SK-N-SH treated with all-trans-retinoic acid at 6 μM for 48 hours (cell line): ENCODE measurements around the gene CCAR1.

ENCODE experiments used
- ARNTL ChIP-seq: fragments of 450-650 bp; formaldehyde crosslinking; IDR thresholded peaks from 2 replicates; pipeline ENCODE4 v1.5.0; 2020; ENCODE audit warnings: low read depth, mild to moderate bottlenecking, moderate library complexity, borderline replicate concordance
- BACH2 ChIP-seq: fragments of 250-450 bp; sonication (Bioruptor Pico); IDR thresholded peaks from 2 replicates; pipeline ENCODE4 v1.9.0; 2021; ENCODE audit warnings: mild to moderate bottlenecking, borderline replicate concordance
- ESRRG ChIP-seq: fragments of 250-450 bp; sonication (Bioruptor Pico); IDR thresholded peaks from 2 replicates; pipeline ENCODE4 v1.6.1; 2021; ENCODE audit warnings: mild to moderate bottlenecking
- GLIS3 ChIP-seq: fragments of 250-450 bp; sonication (Bioruptor Pico); IDR thresholded peaks from 2 replicates; pipeline ENCODE4 v1.5.0; 2020; ENCODE audit warnings: mild to moderate bottlenecking, moderate library complexity
- OSR1 ChIP-seq: fragments of 250-450 bp; sonication (Bioruptor Pico); IDR thresholded peaks from 2 replicates; pipeline ENCODE4 v1.8.0; 2022; ENCODE audit warnings: moderate library complexity, mild to moderate bottlenecking, inconsistent platforms
- PPARA ChIP-seq: fragments of 250-450 bp; sonication (Bioruptor Pico); IDR thresholded peaks from 2 replicates; pipeline ENCODE4 v1.5.0; 2020; ENCODE audit warnings: mild to moderate bottlenecking, borderline replicate concordance
- RARB ChIP-seq: fragments of 250-450 bp; sonication (Bioruptor Pico); IDR thresholded peaks from 2 replicates; pipeline ENCODE4 v1.8.0; 2021; ENCODE audit warnings: mild to moderate bottlenecking, moderate library complexity
- ZFP3 ChIP-seq: fragments of 250-450 bp; sonication (Bioruptor Pico); IDR thresholded peaks from 2 replicates; pipeline ENCODE4 v1.5.0; 2020; ENCODE audit warnings: mild to moderate bottlenecking, moderate library complexity
- ZFP30 ChIP-seq: fragments of 450-650 bp; formaldehyde crosslinking; IDR thresholded peaks from 2 replicates; pipeline ENCODE4 v1.5.0; 2022; ENCODE audit warnings: mild to moderate bottlenecking, moderate library complexity
- ZNF70 ChIP-seq: fragments of 450-650 bp; formaldehyde crosslinking; IDR thresholded peaks from 2 replicates; pipeline ENCODE4 v1.5.0; 2020; ENCODE audit warnings: mild to moderate bottlenecking, moderate library complexity
- TF ChIP-seq, protein P1 (sequence below): fragments of 250-450 bp; sonication (Bioruptor Pico); IDR thresholded peaks from 2 replicates; pipeline ENCODE4 v1.5.0; 2020; ENCODE audit warnings: mild to moderate bottlenecking, moderate library complexity
- TF ChIP-seq, protein P2 (sequence below): fragments of 250-450 bp; sonication (Bioruptor Pico); IDR thresholded peaks from 2 replicates; pipeline ENCODE4 v1.8.0; 2020; ENCODE audit warnings: mild to moderate bottlenecking, moderate library complexity, borderline replicate concordance
- TF ChIP-seq, protein P3 (sequence below): fragments of 250-450 bp; sonication (Bioruptor Pico); IDR thresholded peaks from 2 replicates; pipeline ENCODE4 v1.5.1; 2020; ENCODE audit warnings: low read depth, mild to moderate bottlenecking, moderate library complexity

DNA sequence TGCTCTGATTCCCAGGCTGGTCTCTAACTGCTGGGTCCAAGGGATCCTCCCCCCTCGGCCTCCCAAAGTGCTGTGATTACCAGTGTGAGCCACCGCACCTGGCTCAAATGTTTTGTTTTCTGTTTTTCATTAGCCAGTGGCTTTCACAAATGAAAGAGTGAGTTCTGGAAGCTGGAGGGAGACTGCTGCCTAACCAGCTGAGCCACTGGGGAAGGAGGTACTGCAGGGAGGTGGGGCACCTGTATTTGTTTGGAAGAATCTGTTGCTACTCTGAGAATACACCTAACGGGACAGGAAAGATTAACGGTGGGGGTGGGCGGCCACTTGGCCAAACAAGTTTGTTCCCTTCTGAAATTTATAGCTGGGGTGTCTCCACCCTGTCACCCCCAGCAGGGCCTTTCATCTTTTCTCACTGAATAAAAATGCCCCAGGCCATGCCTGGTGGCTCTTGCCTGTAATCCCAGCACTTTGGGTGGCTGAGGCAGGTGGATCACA lies 111.0 kb downstream of the CCAR1 start:
- TF ChIP-seq, protein P1, sequence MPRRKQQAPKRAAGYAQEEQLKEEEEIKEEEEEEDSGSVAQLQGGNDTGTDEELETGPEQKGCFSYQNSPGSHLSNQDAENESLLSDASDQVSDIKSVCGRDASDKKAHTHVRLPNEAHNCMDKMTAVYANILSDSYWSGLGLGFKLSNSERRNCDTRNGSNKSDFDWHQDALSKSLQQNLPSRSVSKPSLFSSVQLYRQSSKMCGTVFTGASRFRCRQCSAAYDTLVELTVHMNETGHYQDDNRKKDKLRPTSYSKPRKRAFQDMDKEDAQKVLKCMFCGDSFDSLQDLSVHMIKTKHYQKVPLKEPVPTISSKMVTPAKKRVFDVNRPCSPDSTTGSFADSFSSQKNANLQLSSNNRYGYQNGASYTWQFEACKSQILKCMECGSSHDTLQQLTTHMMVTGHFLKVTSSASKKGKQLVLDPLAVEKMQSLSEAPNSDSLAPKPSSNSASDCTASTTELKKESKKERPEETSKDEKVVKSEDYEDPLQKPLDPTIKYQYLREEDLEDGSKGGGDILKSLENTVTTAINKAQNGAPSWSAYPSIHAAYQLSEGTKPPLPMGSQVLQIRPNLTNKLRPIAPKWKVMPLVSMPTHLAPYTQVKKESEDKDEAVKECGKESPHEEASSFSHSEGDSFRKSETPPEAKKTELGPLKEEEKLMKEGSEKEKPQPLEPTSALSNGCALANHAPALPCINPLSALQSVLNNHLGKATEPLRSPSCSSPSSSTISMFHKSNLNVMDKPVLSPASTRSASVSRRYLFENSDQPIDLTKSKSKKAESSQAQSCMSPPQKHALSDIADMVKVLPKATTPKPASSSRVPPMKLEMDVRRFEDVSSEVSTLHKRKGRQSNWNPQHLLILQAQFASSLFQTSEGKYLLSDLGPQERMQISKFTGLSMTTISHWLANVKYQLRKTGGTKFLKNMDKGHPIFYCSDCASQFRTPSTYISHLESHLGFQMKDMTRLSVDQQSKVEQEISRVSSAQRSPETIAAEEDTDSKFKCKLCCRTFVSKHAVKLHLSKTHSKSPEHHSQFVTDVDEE, result no peak
- TF ChIP-seq, protein P2, sequence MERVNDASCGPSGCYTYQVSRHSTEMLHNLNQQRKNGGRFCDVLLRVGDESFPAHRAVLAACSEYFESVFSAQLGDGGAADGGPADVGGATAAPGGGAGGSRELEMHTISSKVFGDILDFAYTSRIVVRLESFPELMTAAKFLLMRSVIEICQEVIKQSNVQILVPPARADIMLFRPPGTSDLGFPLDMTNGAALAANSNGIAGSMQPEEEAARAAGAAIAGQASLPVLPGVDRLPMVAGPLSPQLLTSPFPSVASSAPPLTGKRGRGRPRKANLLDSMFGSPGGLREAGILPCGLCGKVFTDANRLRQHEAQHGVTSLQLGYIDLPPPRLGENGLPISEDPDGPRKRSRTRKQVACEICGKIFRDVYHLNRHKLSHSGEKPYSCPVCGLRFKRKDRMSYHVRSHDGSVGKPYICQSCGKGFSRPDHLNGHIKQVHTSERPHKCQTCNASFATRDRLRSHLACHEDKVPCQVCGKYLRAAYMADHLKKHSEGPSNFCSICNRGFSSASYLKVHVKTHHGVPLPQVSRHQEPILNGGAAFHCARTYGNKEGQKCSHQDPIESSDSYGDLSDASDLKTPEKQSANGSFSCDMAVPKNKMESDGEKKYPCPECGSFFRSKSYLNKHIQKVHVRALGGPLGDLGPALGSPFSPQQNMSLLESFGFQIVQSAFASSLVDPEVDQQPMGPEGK (CRISPR knock-in tag), result no peak
- no peak for TF ChIP-seq ZFP3 (CRISPR knock-in tag)
- no peak for TF ChIP-seq ESRRG (CRISPR knock-in tag)
- no peak for TF ChIP-seq PPARA
- no peak for TF ChIP-seq RARB (CRISPR knock-in tag)
- TF ChIP-seq BACH2 (CRISPR knock-in tag), result no peak
- no peak for TF ChIP-seq ZFP30
- no peak for TF ChIP-seq OSR1 (CRISPR knock-in tag)
- TF ChIP-seq, protein P3, sequence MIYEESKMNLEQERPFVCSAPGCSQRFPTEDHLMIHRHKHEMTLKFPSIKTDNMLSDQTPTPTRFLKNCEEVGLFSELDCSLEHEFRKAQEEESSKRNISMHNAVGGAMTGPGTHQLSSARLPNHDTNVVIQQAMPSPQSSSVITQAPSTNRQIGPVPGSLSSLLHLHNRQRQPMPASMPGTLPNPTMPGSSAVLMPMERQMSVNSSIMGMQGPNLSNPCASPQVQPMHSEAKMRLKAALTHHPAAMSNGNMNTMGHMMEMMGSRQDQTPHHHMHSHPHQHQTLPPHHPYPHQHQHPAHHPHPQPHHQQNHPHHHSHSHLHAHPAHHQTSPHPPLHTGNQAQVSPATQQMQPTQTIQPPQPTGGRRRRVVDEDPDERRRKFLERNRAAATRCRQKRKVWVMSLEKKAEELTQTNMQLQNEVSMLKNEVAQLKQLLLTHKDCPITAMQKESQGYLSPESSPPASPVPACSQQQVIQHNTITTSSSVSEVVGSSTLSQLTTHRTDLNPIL (CRISPR knock-in tag), result no peak
- no peak for TF ChIP-seq GLIS3 (CRISPR knock-in tag)
- TF ChIP-seq ARNTL (CRISPR knock-in tag), result no peak
- TF ChIP-seq ZNF70 (CRISPR knock-in tag), result no peak
